ENCODE data around the gene TAF11.

DNA sequence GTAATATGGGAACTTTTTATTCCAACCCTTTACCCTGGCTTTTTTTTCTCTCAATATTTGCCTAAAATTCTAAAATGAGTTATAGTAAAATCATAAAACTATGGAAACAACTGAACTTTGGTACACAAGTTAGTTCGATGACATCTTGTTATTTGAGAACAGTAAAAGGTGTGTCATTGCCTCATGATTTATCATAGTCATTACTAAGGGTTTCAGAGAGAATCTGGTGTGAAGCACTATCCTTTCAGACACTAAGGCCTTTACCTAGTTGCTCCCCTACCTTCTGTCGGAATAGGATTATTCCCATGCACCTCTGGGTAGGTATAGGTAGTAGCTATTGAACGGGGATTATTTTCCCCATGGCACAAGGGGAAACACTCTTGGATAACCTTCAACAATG, 11.4 kb downstream of the TAF11 start:
- TF ChIP-seq, protein P1, sequence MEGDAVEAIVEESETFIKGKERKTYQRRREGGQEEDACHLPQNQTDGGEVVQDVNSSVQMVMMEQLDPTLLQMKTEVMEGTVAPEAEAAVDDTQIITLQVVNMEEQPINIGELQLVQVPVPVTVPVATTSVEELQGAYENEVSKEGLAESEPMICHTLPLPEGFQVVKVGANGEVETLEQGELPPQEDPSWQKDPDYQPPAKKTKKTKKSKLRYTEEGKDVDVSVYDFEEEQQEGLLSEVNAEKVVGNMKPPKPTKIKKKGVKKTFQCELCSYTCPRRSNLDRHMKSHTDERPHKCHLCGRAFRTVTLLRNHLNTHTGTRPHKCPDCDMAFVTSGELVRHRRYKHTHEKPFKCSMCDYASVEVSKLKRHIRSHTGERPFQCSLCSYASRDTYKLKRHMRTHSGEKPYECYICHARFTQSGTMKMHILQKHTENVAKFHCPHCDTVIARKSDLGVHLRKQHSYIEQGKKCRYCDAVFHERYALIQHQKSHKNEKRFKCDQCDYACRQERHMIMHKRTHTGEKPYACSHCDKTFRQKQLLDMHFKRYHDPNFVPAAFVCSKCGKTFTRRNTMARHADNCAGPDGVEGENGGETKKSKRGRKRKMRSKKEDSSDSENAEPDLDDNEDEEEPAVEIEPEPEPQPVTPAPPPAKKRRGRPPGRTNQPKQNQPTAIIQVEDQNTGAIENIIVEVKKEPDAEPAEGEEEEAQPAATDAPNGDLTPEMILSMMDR (IDR thresholded peaks at IDR 0.05; ENCODE audit: low read length), result no peak
- TF ChIP-seq EZH2 (IDR thresholded peaks at IDR 0.05; ENCODE audit: borderline replicate concordance, low read length), result no peak
